H1 (cell line): ENCODE data around the gene EMC6. TPM values are rescaled to one million over a fixed set of nuclear protein-coding genes. Genes with fewer than 3 reads are reported as not detected.

ENCODE experiments used
- CTCF ChIA-PET: fragments of 300-600 bp; sonication (Branson Sonifier 250); formaldehyde crosslinking; loops from one replicate; lab custom pipeline; 2021; ENCODE audit not compliant: partially characterized antibody; lab: Charles Lee
- POLR2A ChIA-PET: fragments of 300-600 bp; sonication (Branson Sonifier 250); formaldehyde crosslinking; loops from one replicate; lab custom pipeline; 2021; ENCODE audit warnings: inconsistent platforms; ENCODE audit not compliant: partially characterized antibody; lab: Charles Lee
- DNase-seq, 2 experiments: peaks; one replicate each; pipeline versions ENCODE4 v3.0.0 to v3.0.0-alpha.2; 2010 to 2022; ENCODE audit warnings: low spot score in 2 of 2, low read depth in 1 of 2, mixed read lengths in 1 of 2
- FAIRE-seq: peaks from 2 replicates; lab custom pipeline; 2011; peaks lifted over from hg19 to GRCh38; lab: Jason Lieb, UNC
- H2AFZ ChIP-seq: 2 replicates; pipeline ENCODE4 v1.8.1; 2012; ENCODE audit warnings: low read length, inconsistent platforms
- H2AK5ac ChIP-seq: 2 replicates; pipeline ENCODE4 v1.6.1; 2013; ENCODE audit warnings: low read depth, low read length
- H2BK120ac ChIP-seq: replicated peaks from 2 replicates; pipeline ENCODE3; 2013; ENCODE audit warnings: low read depth, low read length, inconsistent platforms
- H2BK12ac ChIP-seq: 2 replicates; pipeline ENCODE4 v1.6.1; 2013; ENCODE audit warnings: low read depth, low read length
- H2BK15ac ChIP-seq: 2 replicates; pipeline ENCODE4 v1.6.1; 2013; ENCODE audit warnings: low read length
- H2BK20ac ChIP-seq: 2 replicates; pipeline ENCODE4 v1.6.1; 2013; ENCODE audit warnings: low read length
- H2BK5ac ChIP-seq: 2 replicates; pipeline ENCODE4 v1.6.1; 2013; ENCODE audit warnings: low read depth, low read length
- H3K14ac ChIP-seq: 2 replicates; pipeline ENCODE4 v1.6.1; 2013; ENCODE audit warnings: inconsistent platforms; ENCODE audit not compliant: insufficient read length
- H3K18ac ChIP-seq: 2 replicates; pipeline ENCODE4 v1.6.1; 2013; ENCODE audit warnings: low read length; ENCODE audit errors: extremely low read depth
- H3K23ac ChIP-seq: 2 replicates; pipeline ENCODE4 v1.6.1; 2013; ENCODE audit warnings: inconsistent platforms; ENCODE audit not compliant: insufficient read length
- H3K23me2 ChIP-seq: 2 replicates; pipeline ENCODE4 v1.6.1; 2013; ENCODE audit warnings: low read depth, low read length
- H3K27ac ChIP-seq: 2 replicates; pipeline ENCODE4 v1.6.1; 2011; ENCODE audit warnings: low read depth, low read length, inconsistent platforms
- H3K27me3 ChIP-seq, 4 experiments: replicated peaks in 1 of 4; 1 replicate in 1 of 4; 2 replicates in 3 of 4; pipeline versions ENCODE4 v1.6.1 to v1.8.1; 2011 to 2013; ENCODE audit warnings: low read length in 3 of 4, mild to moderate bottlenecking in 3 of 4, inconsistent platforms in 2 of 4, mixed read lengths in 2 of 4, moderate library complexity in 1 of 4; ENCODE audit not compliant: control insufficient read depth in 3 of 4, insufficient read depth in 3 of 4; ENCODE audit errors: extremely low read depth in 1 of 4
- H3K36me3 ChIP-seq, 4 experiments: 2 replicates each; pipeline versions ENCODE4 v1.6.1 to v1.8.1; 2011 to 2013; ENCODE audit warnings: mild to moderate bottlenecking in 4 of 4, low read length in 3 of 4, moderate library complexity in 2 of 4, control low read depth in 1 of 4, inconsistent platforms in 1 of 4; ENCODE audit not compliant: insufficient read depth in 4 of 4, control insufficient read depth in 2 of 4
- H3K4ac ChIP-seq: replicated peaks from 2 replicates; pipeline ENCODE3; 2013; ENCODE audit warnings: low read length, low read depth, mixed read lengths, inconsistent platforms; ENCODE audit not compliant: insufficient read length
- H3K4me1 ChIP-seq, 4 experiments: replicated peaks in 1 of 4; 1 replicate in 1 of 4; 2 replicates in 3 of 4; pipeline versions ENCODE4 v1.6.1 to v1.8.1; 2011 to 2013; ENCODE audit warnings: low read length in 3 of 4, inconsistent platforms in 2 of 4, mixed read lengths in 1 of 4; ENCODE audit not compliant: insufficient read depth in 4 of 4, control insufficient read depth in 3 of 4
- H3K4me2 ChIP-seq, 2 experiments: 2 replicates each; pipeline versions ENCODE4 v1.6.1 to v1.8.1; 2011 to 2013; ENCODE audit warnings: low read depth in 2 of 2, low read length in 2 of 2, control low read depth in 1 of 2, inconsistent platforms in 1 of 2, mild to moderate bottlenecking in 1 of 2; ENCODE audit not compliant: insufficient read depth in 1 of 2
- H3K4me3 ChIP-seq, 4 experiments: fragments of 200-600, 300-600 bp in 1 of 4; sonication (generic), shearing (Covaris generic), sonication (Bioruptor Twin) in 1 of 4; 2 replicates each; pipeline versions ENCODE4 v1.5.1 to v1.8.1; 2011 to 2016; ENCODE audit warnings: low read length in 4 of 4, low read depth in 3 of 4, control low read depth in 2 of 4, inconsistent platforms in 2 of 4, mild to moderate bottlenecking in 2 of 4, mixed read lengths in 1 of 4, moderate library complexity in 1 of 4; ENCODE audit not compliant: insufficient read depth in 2 of 4; ENCODE audit errors: extremely low read depth in 1 of 4
- H3K56ac ChIP-seq: replicated peaks from 2 replicates; pipeline ENCODE3; 2013; ENCODE audit warnings: low read depth, mild to moderate bottlenecking, mixed read lengths, low read length, inconsistent platforms; ENCODE audit not compliant: insufficient read length
- H3K79me1 ChIP-seq: 2 replicates; pipeline ENCODE4 v1.6.1; 2013; ENCODE audit warnings: low read depth, low read length, control low read depth
- H3K79me2 ChIP-seq, 2 experiments: 2 replicates each; pipeline versions ENCODE4 v1.6.1 to v1.8.1; 2012 to 2013; ENCODE audit warnings: low read length in 2 of 2, mild to moderate bottlenecking in 2 of 2, inconsistent platforms in 1 of 2; ENCODE audit not compliant: insufficient read depth in 2 of 2, control insufficient read depth in 1 of 2
- H3K9ac ChIP-seq, 4 experiments: replicated peaks in 1 of 4; 1 replicate in 1 of 4; 2 replicates in 3 of 4; pipeline versions ENCODE4 v1.6.1 to v1.8.1; 2011 to 2013; ENCODE audit warnings: low read depth in 3 of 4, low read length in 3 of 4, control low read depth in 2 of 4, mild to moderate bottlenecking in 2 of 4, moderate library complexity in 2 of 4, inconsistent platforms in 1 of 4; ENCODE audit errors: extremely low read depth in 1 of 4
- H3K9me3 ChIP-seq, 2 experiments: 2 replicates each; pipeline versions ENCODE4 v1.6.1 to v1.8.1; 2012 to 2013; ENCODE audit warnings: mild to moderate bottlenecking in 2 of 2, moderate library complexity in 2 of 2, control low read depth in 1 of 2, inconsistent platforms in 1 of 2, low read depth in 1 of 2, low read length in 1 of 2, mixed read lengths in 1 of 2; ENCODE audit not compliant: insufficient read depth in 2 of 2
- H4K20me1 ChIP-seq, 2 experiments: replicated peaks in 1 of 2; 2 replicates each; pipeline versions ENCODE3 to v1.8.1; 2011 to 2013; ENCODE audit warnings: inconsistent platforms in 2 of 2, low read length in 2 of 2, mild to moderate bottlenecking in 1 of 2; ENCODE audit not compliant: insufficient read depth in 2 of 2, control insufficient read depth in 1 of 2
- H4K5ac ChIP-seq: 2 replicates; pipeline ENCODE4 v1.6.1; 2013; ENCODE audit warnings: low read length, low read depth, mixed read lengths, inconsistent platforms; ENCODE audit not compliant: insufficient read length
- H4K8ac ChIP-seq: 2 replicates; pipeline ENCODE4 v1.8.0; 2013; ENCODE audit warnings: mild to moderate bottlenecking, moderate library complexity, low read length, inconsistent platforms; ENCODE audit not compliant: insufficient read depth; ENCODE audit errors: extremely low read depth
- H4K91ac ChIP-seq: replicated peaks from 2 replicates; pipeline ENCODE3; 2013; ENCODE audit warnings: low read length, mixed read lengths, inconsistent platforms; ENCODE audit not compliant: insufficient read length
- CTCF ChIP-seq, 3 experiments: IDR thresholded peaks; 1 replicate in 2 of 3; 2 replicates in 1 of 3; pipeline versions ENCODE4 v1.5.1 to v1.6.1; 2011; ENCODE audit warnings: low read length in 3 of 3, mild to moderate bottlenecking in 3 of 3, inconsistent platforms in 2 of 3, low read depth in 1 of 3, moderate library complexity in 1 of 3; ENCODE audit not compliant: insufficient read depth in 1 of 3; ENCODE audit errors: control extremely low read depth in 1 of 3
- NANOG ChIP-seq: IDR thresholded peaks from 2 replicates; pipeline ENCODE4 v1.6.1; 2011; ENCODE audit warnings: low read length, low read depth, mild to moderate bottlenecking, inconsistent platforms; ENCODE audit not compliant: insufficient read depth, poor library complexity, severe bottlenecking
- NRF1 ChIP-seq: IDR thresholded peaks from 2 replicates; pipeline ENCODE4 v1.6.1; 2011; ENCODE audit warnings: mild to moderate bottlenecking, low read depth, low read length, improper control_type of control experiment
- RAD21 ChIP-seq, 2 experiments: IDR thresholded peaks in 1 of 2; conservative IDR thresholded peaks in 1 of 2; 2 replicates each; pipeline ENCODE4 v1.6.1; 2011; ENCODE audit warnings: low read depth in 2 of 2, low read length in 2 of 2, improper control_type of control experiment in 1 of 2, inconsistent platforms in 1 of 2, mild to moderate bottlenecking in 1 of 2, moderate library complexity in 1 of 2
- SIX5 ChIP-seq: IDR thresholded peaks from 2 replicates; pipeline ENCODE4 v1.6.1; 2011; ENCODE audit warnings: mild to moderate bottlenecking, low read depth, low read length
- SUZ12 ChIP-seq: fragments of 200-600 bp; sonication (generic); IDR thresholded peaks from 2 replicates; pipeline ENCODE4 v1.6.1; 2012; ENCODE audit warnings: mild to moderate bottlenecking, inconsistent platforms, low read length, moderate library complexity, mixed read lengths
- WGBS, 2 experiments: shearing (Covaris generic) in 1 of 2; methylation state at CpG; one replicate each; pipeline versions ENCODE4 v1.1.6 to v1.1.7; 2013 to 2015; ENCODE audit warnings: low lambda C conversion rate in 2 of 2, mixed read lengths in 2 of 2, inconsistent platforms in 1 of 2, low coverage in 1 of 2, missing lambda C conversion rate in 1 of 2; ENCODE audit not compliant: insufficient replicate concordance in 2 of 2, insufficient coverage in 1 of 2, insufficient read length in 1 of 2; ENCODE audit errors: extremely low coverage in 1 of 2, missing lambda C conversion rate in 1 of 2; 5-methylcytosine and 5-hydroxymethylcytosine counted together
- polyA plus RNA-seq, 7 experiments: library from polyadenylated mRNA; depleted of rRNA in 3 of 7; stranded (reverse) in 5 of 7; unstranded in 2 of 7; fragments of >200 nt in 5 of 7; fragments of 200-250 nt in 2 of 7; gene quantifications; 1 replicate in 5 of 7; 2 replicates in 1 of 7; 4 replicates in 1 of 7; pipeline versions ENCODE4 v1.2.1 to v1.2.3, GENCODE V29; 2011 to 2013; ENCODE audit warnings: missing spikeins in 2 of 7, mixed read lengths in 2 of 7
- total RNA-seq: library from RNA; stranded (reverse); fragmentation: NEBNext Ultra II Directional; extraction: Animal tissue kit (Norgen Biotek cat#: 25700); gene quantifications from 2 replicates; pipeline ENCODE4 v1.2.1, GENCODE V29; 2021

EMC6 gene
- total and polyA plus RNA-seq, 2 of the 8 experiments (the other 6 are each of a cell fraction or from before 2014, with no cell fraction given), result 81.5 to 193 TPM

GRCh38 chr17:3636154-3636907 is 32.3 kb upstream of the EMC6 start, which contains the start of the genes CTNS and SHPK:
CTNS (plus strand) TSS chr17:3636760; CDS start chr17:3640207, 3,447 bp downstream.
SHPK (minus strand) TSS chr17:3636250; CDS start chr17:3636219, 31 bp downstream.
- H4K5ac ChIP-seq, result peak within 1 kb of the TSS; percentile 99
- H3K4me1 ChIP-seq, result peaks cover 0 to 8% (median 5%) of the 10 kb centered on the region in 4 experiments; a peak in 3 of 7 replicates
- peak within 1 kb of the TSS; percentile 100 for H3K18ac ChIP-seq
- peak within 1 kb of the TSS; percentile 79 to 90 (median 84) for H3K9ac ChIP-seq
- no peak within 1 kb of the TSS for H2BK12ac ChIP-seq
- no peak within 1 kb of the TSS for H3K14ac ChIP-seq
- no peak within 1 kb of the TSS for H2AK5ac ChIP-seq
- H3K4ac ChIP-seq, result peak within 1 kb of the TSS; percentile 91
- 2% methylated on average over 36 of the region's 68 CpGs; no CpG with 5 or more reads in 1 of the 2 experiments for WGBS, 2 experiments
- H3K56ac ChIP-seq, result peak within 1 kb of the TSS; percentile 95
- FAIRE-seq (no peak), DNase-seq (peak; percentile 82 to 95)
- H3K27ac ChIP-seq, result peak within 1 kb of the TSS; percentile 96
- peak within 1 kb of the TSS; percentile 97 for H4K91ac ChIP-seq
- no peak within 1 kb of the TSS for H2BK20ac ChIP-seq
- peaks cover 6% of the 10 kb centered on the region; the same call in 1 of the 2 replicates for H3K79me1 ChIP-seq
- H3K79me2 ChIP-seq, result peaks cover 0 to 20% of the 10 kb centered on the region in 2 experiments; a peak in 2 of 4 replicates
- ChIA-PET POLR2A (interaction anchor here (0.6 to 3.4 kb wide), 15 partner anchors 9 to 172 kb away, joined by 3 to 19 read pairs (median 4); partner anchors contain the start of gene TAX1BP3), CTCF (interaction anchor here (0.5 to 2.0 kb wide), 7 partner anchors 10 to 145 kb away, joined by 3 to 8 read pairs (median 3); no protein-coding TSS in a partner anchor)
- H3K4me3 ChIP-seq, result peak within 1 kb of the TSS; percentile 87 to 95 (median 88)
- H4K20me1 ChIP-seq, result peaks cover 2 to 11% of the 10 kb centered on the region in 2 experiments
- peaks cover 3 to 12% (median 6%) of the 10 kb centered on the region in 4 experiments; a peak in 6 of 8 replicates for H3K36me3 ChIP-seq
- peak within 1 kb of the TSS; percentile 50 to 92 for H3K4me2 ChIP-seq
- peak within 1 kb of the TSS; percentile 90 for H2BK120ac ChIP-seq
- H2AFZ ChIP-seq, result peak within 1 kb of the TSS; percentile 78; the same call in 1 of the 2 replicates
- peak within 1 kb of the TSS; percentile 90 for H2BK5ac ChIP-seq
- H3K23me2 ChIP-seq, result peaks cover 6% of the 10 kb centered on the region; the same call in 1 of the 2 replicates
- peak within 1 kb of the TSS; percentile 99 for H4K8ac ChIP-seq
- H3K23ac ChIP-seq, result no peak within 1 kb of the TSS
- no peaks in the 10 kb centered on the region for H3K27me3 ChIP-seq
- H3K9me3 ChIP-seq, result no peaks in the 10 kb centered on the region
- H2BK15ac ChIP-seq, result no peak within 1 kb of the TSS
- TF ChIP-seq CTCF (IDR thresholded peaks at IDR 0.05; ENCODE audit: control extremely low read depth in 1 of 3, insufficient read depth in 1 of 3, low read depth in 1 of 3, low read length in 3 of 3) (no peak), SUZ12 (no peak), RAD21 (IDR thresholded peaks at IDR 0.05 in 1 of 2, conservative IDR thresholded peaks at IDR 0.05 in 1 of 2; ENCODE audit: low read depth in 2 of 2, low read length in 2 of 2) (no peak; a peak in 1 of 4 replicates), SIX5 (peak; percentile 69), NANOG (no peak), NRF1 (peak; percentile 33)
